GM12892 (cell line): ENCODE data around the gene ARHGEF4.

ENCODE experiments used
- DNase-seq: peaks from one replicate; pipeline ENCODE4 v3.0.0; 2011; ENCODE audit not compliant: insufficient read length
- FAIRE-seq: peaks from 2 replicates; lab custom pipeline; 2011; peaks lifted over from hg19 to GRCh38; lab: Jason Lieb, UNC
- POLR2A ChIP-seq: IDR thresholded peaks from 2 replicates; pipeline ENCODE4 v1.6.1; 2011; ENCODE audit warnings: low read depth, low read length, control low read depth
- POLR2AphosphoS5 ChIP-seq: IDR thresholded peaks from 2 replicates; pipeline ENCODE4 v1.6.1; 2011; ENCODE audit warnings: low read depth, low read length, control low read depth
- TAF1 ChIP-seq: IDR thresholded peaks from 2 replicates; pipeline ENCODE4 v1.6.1; 2011; ENCODE audit warnings: low read depth, mild to moderate bottlenecking, control low read depth, low read length, borderline replicate concordance

Gene ARHGEF4

DNA sequence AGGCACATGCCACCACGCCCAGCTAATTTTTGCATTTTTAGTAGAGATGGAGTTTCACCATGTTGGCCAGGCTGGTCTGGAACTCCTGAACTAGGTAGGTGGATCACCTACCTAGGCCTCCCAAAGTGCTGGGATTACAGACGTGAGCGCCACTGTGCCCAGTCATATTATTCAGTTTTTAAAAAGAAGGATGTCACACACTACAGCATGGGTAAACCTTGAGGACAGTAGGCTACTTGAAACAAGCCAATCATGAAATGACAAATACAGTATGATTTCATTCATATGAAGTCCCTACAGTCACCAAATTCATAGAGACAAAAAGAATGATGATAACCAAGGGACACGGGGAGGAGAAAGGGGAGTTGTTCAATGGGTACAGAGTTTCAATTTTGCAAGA, 31.1 kb upstream of the ARHGEF4 start:
- no peak for FAIRE-seq
- no peak for DNase-seq
- TF ChIP-seq POLR2A (no peak), TAF1 (no peak), POLR2AphosphoS5 (no peak)

DNA sequence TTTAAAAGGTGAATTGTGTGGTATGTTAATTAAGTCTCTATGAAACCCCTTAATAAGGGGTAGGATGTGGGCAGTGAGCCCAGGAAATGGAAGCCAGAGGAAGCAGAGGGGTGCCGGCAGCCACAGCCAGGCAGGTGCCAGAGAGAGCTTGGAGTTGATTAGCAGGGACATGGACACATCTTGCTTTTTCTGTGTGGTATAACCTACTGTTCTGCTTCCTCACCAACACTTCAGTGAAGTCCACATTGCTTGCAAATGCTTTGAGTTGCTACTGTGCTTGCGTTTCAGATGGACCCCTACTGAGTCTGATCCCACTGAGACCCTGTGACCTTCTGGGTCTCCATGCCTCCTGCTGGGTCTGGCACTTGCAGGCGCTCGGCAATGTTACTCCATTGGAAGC, 30.3 kb upstream of the ARHGEF4 start:
- DNase-seq = no peak
- FAIRE-seq = no peak
- TF ChIP-seq POLR2AphosphoS5 (no peak), TAF1 (no peak), POLR2A (no peak)

DNA sequence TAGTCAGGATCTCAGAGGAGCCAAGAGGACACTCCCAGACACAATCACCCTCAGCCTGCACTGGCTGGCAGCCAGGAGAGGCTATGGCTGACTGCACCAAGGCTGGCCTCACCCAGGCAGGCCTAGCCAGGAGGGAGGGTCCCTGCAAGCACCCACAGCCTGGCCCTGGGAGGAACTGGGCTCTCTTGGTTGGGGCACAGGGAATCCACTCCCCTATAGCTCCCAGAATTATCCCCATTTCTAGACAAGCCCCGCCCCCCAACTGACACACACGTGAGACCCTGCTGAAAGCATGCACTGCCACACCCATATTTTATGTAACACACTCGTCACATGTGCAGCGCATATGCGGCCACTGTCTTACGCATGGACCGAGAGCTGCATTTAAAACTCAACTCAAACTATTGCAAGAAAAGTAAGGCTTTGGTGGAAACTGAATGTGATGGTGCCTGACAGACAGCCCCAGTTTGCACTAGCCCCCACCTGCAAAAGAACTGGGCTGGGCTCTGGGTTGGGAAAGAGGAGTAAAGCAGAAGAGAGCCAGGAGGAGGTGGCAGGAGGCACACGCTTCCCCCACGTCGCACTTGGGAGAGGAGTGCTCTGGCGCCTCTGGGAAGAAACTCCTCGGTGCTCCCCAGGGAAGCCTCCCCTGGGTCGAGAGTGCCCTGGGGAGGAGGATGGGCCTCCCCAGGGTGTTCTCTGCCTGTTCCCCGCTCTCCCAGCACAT, 28.9 kb upstream of the ARHGEF4 start:
- FAIRE-seq = no peak
- TF ChIP-seq POLR2A (no peak), TAF1 (no peak), POLR2AphosphoS5 (no peak)

DNA sequence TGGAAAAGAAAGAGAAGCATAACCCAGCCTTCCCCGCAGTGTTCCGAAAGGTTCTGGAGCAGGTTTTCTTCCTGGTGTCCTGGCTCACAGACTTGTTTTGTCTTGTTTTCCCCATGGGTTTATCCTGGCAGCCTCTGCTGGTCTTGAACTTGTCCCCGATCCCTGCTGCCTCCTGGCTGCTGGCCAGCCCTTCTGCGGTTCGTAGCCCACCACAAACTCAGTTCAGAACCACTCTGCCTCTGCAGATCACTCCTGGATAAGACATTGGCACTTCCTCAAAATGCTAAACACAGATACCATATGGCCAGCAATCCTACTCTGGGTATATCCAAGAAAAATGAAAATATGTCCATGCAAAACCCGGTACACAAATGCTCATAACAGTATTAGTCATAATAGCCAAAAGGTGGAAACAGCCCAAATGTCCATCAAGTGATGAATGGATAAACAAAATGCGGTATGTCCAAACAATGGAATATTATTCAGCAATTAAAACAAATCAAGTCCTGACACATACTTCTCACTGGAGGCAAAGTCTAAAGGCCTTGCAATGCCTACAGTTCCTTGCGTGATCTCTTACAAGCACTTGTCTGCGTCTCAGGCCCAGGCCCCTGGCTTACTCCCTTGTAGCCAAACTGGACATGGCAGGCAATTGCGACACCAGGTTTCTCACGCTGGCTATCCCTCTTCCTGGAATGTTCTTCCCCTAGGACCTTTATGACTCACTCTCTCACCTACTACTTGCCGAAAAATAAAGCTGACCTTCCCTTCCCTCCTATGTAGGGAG, 28.0 kb upstream of the ARHGEF4 start:
- DNase-seq = no peak
- TF ChIP-seq POLR2AphosphoS5 (no peak), POLR2A (no peak), TAF1 (no peak)
- no peak for FAIRE-seq

More for the DNA sequence above, 28.9 kb upstream of the ARHGEF4 start:
- DNase-seq = no peak

DNA sequence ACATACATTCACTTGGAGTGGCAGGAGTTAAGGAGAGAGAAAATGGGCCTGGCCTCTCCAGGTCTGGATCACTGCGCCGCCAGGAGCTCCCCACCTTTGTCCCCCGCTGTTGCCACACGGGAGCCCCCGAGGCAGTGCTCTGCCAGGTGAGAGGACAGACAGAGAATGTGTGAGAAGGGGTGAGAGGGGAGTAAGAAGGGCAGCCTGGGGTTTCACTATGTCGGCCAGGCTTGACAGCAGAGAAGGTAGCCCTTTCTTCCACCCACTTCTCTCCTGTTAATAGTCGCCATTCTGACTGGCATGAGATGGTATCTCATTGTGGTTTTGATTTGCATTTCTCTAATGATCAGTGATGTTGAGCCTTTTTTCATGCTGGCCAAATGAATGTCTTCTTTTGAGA, 26.2 kb upstream of the ARHGEF4 start:
- no peak for TF ChIP-seq TAF1
- TF ChIP-seq POLR2A = no peak
- TF ChIP-seq POLR2AphosphoS5 = no peak
- FAIRE-seq = no peak
- DNase-seq = no peak

DNA sequence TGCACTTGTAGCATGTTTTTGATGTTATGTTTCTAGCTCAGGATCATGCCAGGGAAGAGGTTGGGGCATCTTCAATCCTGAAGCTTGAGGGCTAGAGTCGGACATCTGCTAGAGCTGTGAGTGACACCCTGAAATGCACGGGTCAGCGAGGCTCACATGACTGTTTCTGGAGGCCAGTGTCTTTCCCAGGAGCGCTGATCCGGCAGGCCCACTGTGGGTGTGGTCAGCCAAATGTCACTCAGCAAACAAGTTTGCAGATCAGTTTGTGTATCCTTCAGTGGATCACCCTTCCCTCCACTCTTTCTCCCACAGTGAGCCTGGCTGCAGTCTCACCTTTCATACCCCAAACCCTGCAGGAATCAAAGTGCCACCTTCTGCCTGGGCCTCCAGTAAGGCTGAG, 23.0 kb upstream of the ARHGEF4 start:
- DNase-seq = no peak
- FAIRE-seq = no peak
- TF ChIP-seq POLR2AphosphoS5 (no peak), POLR2A (no peak), TAF1 (no peak)

DNA sequence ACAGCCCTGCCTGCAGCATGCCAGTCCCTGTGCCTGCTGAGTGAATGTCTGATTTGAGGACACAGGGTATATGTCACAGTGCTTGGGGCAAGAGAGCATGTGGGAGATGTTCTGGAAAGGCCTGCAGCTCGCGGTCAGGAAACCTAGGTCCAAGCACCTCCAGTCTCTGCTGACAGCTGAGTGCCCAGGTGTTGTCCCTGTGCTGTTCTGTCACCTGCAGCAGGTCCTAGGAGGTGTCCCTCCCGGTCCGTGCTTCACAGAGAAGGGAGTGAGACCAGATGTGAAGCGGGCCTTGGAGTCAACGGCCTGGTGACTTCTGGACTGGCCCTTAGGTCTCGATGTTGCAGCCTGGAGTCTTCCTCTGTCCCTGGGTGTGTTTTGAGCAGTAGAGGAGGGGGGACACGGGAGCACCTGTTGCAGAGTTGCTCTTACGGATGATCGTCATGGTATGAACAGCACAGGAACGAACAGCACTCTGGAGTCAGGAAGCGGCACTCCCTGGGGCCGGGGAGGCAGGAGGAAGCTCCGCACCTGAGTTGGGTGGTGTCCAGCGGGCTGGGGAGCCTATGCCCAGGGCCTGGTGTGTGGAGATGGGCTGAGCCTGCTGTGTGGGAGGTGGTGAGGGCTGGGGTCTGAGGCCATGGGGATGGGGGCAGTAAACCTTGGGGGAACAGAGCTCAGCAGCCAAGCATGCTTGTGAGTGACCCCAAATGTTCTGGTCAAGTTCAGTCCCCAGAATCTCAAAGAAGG, 21.6 kb upstream of the ARHGEF4 start:
- FAIRE-seq (no peak), DNase-seq (no peak)
- TF ChIP-seq POLR2A (no peak), TAF1 (no peak)

DNA sequence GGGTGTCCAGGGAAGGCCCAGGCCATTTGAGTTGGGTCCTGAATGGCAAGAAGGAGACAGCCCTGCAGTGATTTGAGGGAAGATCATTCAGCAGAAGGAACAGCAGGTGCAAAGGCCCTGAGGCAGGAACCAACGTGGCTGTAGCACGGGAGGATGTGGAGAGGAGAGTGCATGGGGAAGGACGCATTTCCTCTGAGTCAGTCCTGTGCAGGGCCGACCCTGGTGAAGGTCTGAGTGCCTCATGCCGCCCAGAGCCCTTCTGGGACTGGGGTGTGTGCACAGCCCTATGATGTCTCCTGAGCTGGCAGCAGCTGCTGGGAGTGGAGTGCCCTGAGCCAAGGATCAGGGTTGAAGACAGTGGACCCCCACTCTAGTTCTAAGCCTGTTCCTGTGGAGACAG, 17.9 kb upstream of the ARHGEF4 start:
- TF ChIP-seq POLR2A (no peak), POLR2AphosphoS5 (no peak), TAF1 (no peak)
- FAIRE-seq (no peak), DNase-seq (no peak)

DNA sequence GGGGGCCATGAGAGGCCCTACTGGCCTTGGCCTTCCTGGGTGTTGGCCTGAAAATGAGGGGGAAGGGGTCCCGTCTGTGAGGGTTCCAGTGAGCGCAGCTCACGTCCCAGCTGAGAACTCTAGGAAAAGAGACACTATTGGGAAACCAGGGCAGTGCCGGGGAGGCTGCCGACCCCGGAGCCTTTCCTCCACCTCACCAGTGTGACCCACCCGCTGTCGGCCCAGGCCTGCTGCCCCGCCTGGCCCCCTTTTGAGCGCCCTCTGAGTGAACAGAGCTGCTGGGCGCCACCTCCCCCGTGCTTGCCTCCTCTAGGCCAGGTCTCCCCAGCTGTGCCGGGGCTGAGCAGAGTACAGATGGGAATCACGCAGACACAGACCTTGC, 17.5 kb upstream of the ARHGEF4 start:
- no peak for TF ChIP-seq TAF1
- TF ChIP-seq POLR2A = no peak
- no peak for TF ChIP-seq POLR2AphosphoS5
- FAIRE-seq = no peak
- no peak for DNase-seq

DNA sequence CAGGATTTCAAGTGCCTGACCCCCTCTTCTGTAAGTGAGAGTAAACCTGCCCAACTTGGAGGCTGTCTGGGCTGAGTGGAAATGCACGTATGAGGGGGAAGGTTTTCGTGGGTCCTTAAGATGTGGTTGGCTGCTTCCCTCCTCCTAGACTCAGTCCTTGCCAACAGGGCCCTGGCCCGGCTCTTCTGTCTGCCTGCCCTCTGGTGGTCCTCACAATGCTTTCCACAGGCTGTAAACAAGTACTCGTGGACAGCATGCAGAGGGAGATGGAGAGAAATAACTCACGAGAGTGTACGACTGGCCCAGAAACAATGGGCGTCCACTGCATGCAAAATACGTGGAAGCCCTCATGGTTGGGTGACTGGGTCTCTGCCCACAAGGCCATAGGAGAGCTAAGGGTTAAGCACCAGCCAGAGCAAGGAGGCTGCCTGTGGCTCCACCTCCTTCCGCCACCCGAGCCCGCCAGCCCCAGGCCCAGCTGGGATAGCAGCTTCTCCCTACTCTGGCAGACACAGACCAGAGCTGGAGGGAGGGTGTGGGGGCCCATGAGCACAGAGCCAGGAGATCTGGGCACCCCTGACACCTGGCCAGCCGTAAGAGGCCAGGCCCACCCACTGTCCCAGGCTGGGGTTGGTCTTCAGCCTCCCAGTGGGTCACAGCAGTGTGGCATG, 17.0 kb upstream of the ARHGEF4 start:
- FAIRE-seq (no peak), DNase-seq (no peak)

DNA sequence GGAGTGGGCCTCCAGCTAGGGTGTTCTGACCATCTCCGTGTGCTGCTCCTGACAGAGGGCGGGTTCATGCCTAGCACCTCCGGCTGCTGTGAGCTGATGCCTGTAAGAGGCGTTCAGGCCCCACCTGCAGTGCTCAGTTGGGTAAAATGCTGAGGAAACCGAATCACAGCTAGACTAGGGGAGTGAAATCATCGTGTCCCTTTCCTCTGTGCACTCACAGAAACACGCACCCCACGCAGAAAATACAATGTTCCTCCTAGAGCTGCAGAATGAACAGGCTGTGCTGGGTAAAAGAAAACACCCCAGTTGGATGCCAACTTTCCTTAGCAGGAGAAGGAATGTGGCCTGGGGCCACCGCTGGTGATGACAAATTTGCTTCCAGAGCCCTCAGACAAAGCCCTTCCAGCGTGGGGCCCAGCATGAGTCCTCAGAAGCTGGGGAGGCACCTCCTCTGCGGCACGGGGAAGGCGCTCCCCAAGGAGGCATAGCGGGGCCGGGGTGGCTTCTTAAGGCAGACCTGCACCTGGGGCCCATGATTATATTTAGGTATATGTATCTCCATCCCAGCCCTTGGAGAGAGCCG, 16.3 kb upstream of the ARHGEF4 start:
- DNase-seq (no peak), FAIRE-seq (no peak)
- TF ChIP-seq POLR2A (no peak), TAF1 (no peak), POLR2AphosphoS5 (no peak)

More for the DNA sequence above, 17.0 kb upstream of the ARHGEF4 start:
- TF ChIP-seq POLR2AphosphoS5 = no peak
- no peak for TF ChIP-seq TAF1
- TF ChIP-seq POLR2A = no peak

DNA sequence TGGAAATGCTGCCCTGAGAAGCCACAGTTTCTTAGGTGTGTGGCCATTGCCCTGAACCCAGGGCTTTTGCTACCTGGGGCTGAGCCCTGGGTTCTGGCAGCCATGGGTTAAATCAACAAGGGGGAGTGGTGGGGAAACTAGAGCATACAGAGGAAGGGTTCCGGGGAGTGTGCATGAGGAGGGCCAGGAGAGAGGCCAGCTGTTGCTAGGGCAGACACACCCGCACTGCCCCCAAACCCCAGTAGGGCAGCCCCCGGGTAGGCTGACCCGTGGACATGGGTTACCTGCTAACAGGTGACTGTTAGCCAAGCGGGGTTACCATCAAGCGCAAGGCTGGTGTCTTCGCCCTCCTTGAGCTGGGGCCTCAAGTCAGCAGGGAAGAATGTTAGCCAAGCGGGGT, 14.8 kb upstream of the ARHGEF4 start:
- FAIRE-seq (no peak), DNase-seq (no peak)
- TF ChIP-seq POLR2A (no peak), POLR2AphosphoS5 (no peak), TAF1 (no peak)
